Astrocyte (in vitro differentiated cells and primary cell): Measurements from ENCODE around the gene CD99L2.

Experiments used
- CTCF ChIP-seq: IDR thresholded peaks from 2 replicates; pipeline ENCODE4 v1.5.1; 2011; ENCODE audit warnings: low read depth, mild to moderate bottlenecking, inconsistent platforms, low read length, moderate library complexity; ENCODE audit not compliant: insufficient read depth
- EZH2 ChIP-seq: IDR thresholded peaks from 2 replicates; pipeline ENCODE4 v1.6.1; 2012; ENCODE audit warnings: mild to moderate bottlenecking, low read length, inconsistent platforms; ENCODE audit not compliant: insufficient read depth

- no peak for TF ChIP-seq CTCF
- TF ChIP-seq EZH2 = no peak
Measured at GRCh38 chrX:150896632-150897031, 1.8 kb downstream of the CD99L2 start.
